ENCODE data around the gene EFNA5.
"Not testable (repeated sequence)": the region's sequence is repeated elsewhere in the genome, so short reads cannot be mapped to it uniquely, and the experiment has no call there.

DNA sequence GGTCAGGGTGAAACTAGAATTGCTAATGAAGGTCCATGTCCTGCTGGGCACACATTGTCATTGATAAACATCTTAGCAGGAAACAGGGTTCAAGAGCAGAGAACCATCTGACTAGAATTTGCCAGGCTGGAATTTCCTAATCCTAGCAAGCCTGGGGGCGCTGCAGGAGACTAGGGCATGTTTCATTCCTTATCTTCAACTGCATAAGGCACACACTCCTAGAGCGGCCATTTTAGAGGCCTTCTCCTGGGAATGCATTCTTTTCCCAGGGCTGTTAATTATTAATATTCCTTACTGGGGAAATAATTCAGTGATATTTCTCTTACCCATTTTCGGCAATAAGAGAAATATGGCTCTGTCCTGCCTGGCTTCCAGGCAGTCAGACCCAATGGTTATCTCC, 324.2 kb downstream of the EFNA5 start:
- TF ChIP-seq POLR2AphosphoS5 (IDR thresholded peaks at IDR 0.05; ENCODE audit: insufficient read depth in 1 of 2, low read depth in 1 of 2); POLR2A (IDR thresholded peaks at IDR 0.05): not testable (repeated sequence)
- TF ChIP-seq, protein P1, sequence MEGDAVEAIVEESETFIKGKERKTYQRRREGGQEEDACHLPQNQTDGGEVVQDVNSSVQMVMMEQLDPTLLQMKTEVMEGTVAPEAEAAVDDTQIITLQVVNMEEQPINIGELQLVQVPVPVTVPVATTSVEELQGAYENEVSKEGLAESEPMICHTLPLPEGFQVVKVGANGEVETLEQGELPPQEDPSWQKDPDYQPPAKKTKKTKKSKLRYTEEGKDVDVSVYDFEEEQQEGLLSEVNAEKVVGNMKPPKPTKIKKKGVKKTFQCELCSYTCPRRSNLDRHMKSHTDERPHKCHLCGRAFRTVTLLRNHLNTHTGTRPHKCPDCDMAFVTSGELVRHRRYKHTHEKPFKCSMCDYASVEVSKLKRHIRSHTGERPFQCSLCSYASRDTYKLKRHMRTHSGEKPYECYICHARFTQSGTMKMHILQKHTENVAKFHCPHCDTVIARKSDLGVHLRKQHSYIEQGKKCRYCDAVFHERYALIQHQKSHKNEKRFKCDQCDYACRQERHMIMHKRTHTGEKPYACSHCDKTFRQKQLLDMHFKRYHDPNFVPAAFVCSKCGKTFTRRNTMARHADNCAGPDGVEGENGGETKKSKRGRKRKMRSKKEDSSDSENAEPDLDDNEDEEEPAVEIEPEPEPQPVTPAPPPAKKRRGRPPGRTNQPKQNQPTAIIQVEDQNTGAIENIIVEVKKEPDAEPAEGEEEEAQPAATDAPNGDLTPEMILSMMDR (IDR thresholded peaks at IDR 0.05) = not testable (repeated sequence)

Data from vagina (tissue), 2 donors.